Measurements from ENCODE around the gene BCCIP.

Gene BCCIP

GRCh38 chr10:125822878-125823662 is at the start of gene BCCIP, which contains the start of gene UROS:
Gene BCCIP (plus strand): TSS chr10:125823546. CDS start chr10:125823558, 12 bp downstream.
Gene UROS (minus strand): TSS chr10:125823258. CDS start chr10:125816499, 6,759 bp downstream.
- DNase-seq = peak; percentile 82

GRCh38 chr10:125773687-125774543 is 49.4 kb upstream of the BCCIP start:
- DNase-seq = no peak

- no peak for DNase-seq
Observed at GRCh38 chr10:125774581-125775191, 48.7 kb upstream of the BCCIP start.

DNA sequence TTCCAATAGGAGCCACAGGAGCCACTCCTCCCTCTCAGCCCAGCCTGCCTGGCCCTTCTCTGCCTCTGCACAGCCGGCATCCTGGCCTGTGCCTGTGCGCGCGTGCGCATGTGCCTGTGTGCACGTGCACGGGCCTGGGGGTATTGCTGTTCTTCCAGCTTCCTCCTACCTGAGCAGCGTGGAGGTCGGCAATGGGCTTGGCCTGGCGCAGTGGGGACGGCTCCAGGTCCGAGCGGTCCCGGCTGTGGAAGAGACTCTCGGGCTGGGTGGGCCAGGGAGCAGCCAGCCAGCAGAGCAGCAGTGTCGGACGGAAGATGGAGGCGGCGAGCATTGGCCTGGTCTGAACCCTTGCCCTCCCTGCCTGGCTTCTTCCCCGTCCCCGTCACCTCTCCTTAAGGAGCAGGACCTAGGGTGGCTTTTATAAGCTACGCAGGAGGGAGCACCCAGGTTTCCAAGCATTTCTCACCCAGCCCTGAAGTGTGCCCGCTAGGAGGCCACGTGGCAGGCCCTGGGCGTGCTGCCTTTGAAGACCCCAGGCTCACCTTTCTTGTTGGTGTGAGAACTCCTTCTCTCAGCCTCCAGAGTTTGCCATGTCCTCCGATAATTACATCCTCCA is 47.7 kb upstream of the BCCIP start, which contains the start of gene MMP21:
Gene MMP21 (minus strand): TSS at position 331 of the 616 bp plus-strand sequence. CDS start 0 bp downstream, at position 331.
- no peak for DNase-seq

DNA sequence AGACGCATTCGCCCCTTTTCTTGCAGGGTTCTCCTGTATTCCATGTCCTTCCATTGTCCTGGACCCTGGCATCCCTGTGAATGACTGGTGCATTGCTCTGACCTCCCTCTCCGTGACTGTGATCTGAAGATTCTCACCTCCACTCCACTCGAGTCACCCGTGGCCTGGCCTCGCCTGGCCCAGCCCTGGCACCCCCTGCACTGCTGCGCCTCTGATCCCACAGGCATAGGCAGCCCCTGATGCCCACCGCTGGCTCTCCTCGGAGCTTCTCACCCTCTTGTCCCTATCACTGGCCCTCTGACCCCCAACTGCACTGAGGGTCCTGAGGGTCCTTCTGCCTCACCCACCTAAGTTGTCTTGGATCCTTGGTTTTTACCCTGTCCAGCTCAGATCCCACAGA is 45.5 kb upstream of the BCCIP start:
- no peak for DNase-seq

- no peak for DNase-seq
Observed at GRCh38 chr10:125778556-125778955, 44.8 kb upstream of the BCCIP start.

- no peak for DNase-seq
Observed at GRCh38 chr10:125779403-125780327, 43.7 kb upstream of the BCCIP start.

- no peak for DNase-seq
Observed at GRCh38 chr10:125781374-125781773, 42.0 kb upstream of the BCCIP start.

- DNase-seq = no peak
Observed at GRCh38 chr10:125782054-125782453, 41.3 kb upstream of the BCCIP start.

DNA sequence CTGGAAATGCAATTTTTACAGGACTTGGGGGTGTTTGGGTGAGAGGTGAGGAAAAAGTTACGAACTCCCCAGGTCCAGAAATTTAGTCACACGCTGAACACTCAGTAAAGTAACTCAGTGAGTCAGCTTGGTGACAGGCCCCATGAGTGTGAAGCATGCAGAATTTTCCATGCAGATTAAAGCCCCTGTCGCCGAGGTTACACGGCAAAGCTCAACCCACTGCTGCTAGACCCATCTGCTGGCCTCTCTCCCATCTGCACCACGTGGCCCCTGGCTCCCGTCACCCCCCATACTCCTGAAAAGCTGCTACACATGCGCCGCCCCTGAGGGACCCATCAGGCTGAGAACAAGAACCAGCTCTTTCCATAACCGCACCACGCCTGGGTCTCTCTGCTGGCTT is 40.7 kb upstream of the BCCIP start:
- no peak for DNase-seq

DNA sequence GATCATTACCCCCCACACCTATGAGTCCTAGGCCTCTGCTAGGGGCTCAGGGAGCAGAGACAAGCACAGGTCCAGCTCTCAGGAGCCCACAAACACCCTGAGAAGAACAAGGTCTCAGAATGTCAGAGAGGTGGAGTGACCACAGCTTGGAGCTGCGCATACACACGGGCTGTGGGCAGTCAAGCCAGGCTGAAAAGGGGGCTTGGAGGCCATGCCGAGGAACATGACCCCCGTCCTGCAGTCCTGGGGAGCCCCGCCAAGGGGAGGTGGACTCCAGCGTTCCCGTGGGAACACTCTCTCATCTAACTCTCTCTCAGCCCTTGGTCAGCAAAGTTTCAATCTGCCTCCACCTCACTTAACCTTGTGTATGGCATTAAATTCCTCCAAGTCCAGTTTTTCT is 39.9 kb upstream of the BCCIP start:
- DNase-seq = no peak

DNA sequence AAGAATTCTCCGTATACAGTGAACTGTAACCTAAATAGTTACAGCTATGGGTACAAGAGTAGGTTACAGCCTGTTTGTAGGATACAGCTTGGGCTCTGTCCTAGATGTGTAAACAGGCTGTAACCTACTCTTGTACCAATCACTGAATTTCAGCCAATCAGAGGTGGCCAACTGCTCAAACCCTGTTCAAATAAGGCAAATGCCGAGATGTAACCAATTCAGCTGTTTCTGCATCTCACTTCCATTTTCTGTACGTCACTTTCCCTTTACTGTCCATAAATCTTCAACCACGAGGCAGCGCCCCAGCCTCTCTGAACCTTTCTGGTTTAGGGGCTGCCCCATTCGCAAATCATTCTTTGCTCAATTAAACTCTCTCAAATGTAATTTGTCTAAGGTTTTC is 39.4 kb upstream of the BCCIP start:
- no peak for DNase-seq

- DNase-seq = no peak
Observed at GRCh38 chr10:125785791-125786190, 37.6 kb upstream of the BCCIP start.

DNA sequence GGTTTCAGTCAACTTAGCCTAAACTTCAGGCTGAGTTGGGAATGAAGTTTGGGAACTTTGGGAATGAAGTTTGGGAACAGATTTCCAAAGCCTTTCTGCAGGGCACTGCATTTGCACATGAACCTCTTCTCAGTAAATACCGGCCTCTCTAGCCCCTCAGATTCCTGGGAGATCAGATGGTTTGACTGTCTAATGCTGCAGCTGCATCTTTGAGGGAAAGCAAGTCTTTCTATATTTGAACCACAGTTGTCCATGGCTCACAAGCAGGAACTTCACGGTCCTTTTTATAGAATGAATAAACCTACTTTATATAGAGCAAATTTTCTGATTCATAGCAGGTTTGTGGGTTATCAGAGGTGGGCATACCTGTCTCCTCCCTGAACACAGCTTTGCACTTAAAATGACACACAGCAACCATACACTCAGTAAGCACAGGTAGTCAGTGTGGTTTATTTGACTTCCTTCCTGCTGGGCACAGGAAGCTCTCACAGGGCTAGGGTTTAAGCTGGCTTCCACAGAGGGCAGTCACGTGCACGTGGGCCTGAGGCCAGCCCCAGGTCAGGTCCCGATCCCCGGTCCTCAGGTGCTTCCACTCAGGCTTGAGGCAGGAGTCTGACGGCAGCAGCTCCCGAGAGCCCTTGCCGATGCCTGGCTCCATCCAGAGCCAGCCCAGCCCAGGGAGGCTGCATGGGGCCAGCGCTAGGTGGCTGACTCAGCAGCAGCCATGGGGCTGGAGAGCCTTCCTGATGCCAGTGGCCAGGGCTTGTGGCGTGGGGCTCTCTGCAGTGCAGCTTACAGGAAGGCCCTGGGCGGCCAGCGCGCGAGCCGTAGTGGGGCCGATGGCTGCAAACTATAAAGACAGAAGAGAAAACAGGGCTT is 35.0 kb upstream of the BCCIP start:
- no peak for DNase-seq

DNA sequence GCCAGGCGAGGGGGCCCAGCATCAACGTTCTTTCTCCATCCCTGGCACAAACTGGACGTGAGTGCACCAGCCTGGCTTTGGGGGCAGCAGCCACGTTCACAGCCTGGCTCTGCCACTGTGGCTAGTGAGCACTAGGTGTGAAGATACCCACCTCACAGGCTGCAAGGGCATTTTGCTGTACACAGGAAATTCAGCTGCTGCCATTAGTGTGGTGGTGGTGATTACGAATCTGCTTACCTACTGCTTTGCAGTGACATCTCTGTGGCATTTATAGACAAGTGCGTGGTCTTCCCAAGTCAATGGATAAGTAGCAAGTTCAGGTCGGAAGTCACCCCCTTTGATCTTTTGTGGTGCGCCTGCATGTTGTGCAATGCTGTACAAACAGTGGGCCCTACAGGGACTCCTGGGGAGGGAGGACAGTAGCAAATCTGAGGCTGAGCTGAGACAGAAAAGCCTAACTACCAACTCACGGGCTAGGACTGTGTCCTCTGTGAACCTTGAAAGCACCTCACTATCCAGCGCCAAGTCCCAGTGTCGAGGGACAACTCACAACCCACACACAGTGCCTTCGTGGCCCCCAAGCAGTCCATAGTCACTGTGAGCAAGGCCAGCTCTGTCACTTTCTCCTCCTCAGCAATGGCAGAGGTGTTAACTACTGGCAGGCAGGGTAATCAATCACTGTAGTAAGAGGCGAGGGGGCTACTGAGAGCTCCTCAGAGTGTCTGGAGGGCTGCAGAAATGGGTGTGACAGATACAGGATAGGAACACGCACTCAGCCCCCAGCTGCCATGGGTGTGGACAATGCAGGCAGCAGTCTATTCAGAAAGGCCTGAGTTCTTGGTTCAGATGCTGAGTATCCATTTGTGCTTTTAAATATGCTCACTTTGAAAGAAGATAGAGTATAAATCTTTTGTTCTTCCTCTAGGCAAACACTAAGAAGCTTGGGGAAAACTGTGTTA is 30.7 kb upstream of the BCCIP start:
- no peak for DNase-seq

DNA sequence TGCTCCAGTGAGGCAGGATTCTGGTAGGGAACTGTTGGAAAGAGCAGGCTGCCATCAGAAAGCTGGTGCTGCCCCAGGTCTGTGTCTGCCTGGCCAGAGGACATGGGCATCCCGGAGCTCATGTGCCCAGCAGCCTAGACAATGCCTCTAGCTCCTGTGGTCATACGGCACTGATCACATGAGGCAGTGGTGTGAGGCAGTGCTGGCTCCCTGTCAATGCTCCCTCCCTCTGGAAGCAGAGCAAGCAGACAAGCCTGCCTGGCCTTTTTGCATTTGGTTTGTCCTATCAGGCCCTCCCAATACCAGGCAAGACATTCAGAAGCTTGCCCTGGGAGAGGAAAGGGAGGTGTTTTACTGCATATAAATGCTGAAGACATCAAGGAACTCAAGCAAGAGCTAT is 28.2 kb upstream of the BCCIP start:
- no peak for DNase-seq

GRCh38 chr10:125795637-125796190 is 27.6 kb upstream of the BCCIP start:
- no peak for DNase-seq

GRCh38 chr10:125797424-125797823 is 25.9 kb upstream of the BCCIP start:
- DNase-seq = no peak

DNA sequence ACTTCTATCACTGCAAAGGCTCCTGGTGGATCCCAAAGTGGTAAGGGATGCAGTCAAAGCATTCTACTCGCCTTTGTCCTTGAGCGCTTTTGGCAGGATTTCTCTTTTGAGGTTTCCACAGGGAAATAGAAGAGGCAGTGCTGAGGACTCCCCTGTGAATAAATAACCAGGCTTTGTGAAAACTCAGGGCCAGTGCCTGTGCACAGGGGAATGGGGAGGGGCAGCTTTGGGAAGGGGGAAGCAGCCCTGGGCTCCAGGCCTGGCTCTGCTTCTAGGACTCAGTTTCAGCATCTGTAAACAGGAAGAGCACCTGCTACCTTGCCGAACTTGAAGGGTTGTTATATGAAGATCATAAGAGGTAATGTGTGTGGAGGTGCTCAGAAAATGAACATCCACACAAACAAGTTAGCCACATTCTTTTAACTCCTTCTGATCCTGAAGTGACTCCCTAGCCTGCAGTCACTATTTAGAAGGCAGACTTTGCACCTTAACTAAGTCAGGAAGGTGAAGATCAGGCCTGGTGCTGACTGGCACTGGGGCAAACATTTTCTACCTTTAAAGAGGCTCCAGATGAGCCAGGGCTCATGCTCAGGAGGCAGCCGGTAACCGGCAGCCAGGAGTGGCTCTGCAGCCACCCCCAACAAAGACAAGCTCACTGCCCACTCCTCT is 25.2 kb upstream of the BCCIP start:
- DNase-seq = no peak
